Type B pancreatic cell (in vitro differentiated cells): ENCODE data around the gene TTC33. TPM values are rescaled to one million over a fixed set of nuclear protein-coding genes. Genes with fewer than 3 reads are reported as not detected.

Source experiments
- DNase-seq: peaks from one replicate; pipeline ENCODE4 v3.0.0; 2021; ENCODE audit warnings: mixed read lengths; ENCODE audit not compliant: unreplicated experiment; ENCODE audit errors: extremely low spot score
- H3K27ac Mint-ChIP-seq: 2 replicates; pipeline ENCODE4 v1.8.0; 2021; ENCODE audit warnings: mild to moderate bottlenecking, mixed read lengths
- H3K27me3 Mint-ChIP-seq: 2 replicates; pipeline ENCODE4 v1.8.0; 2021; ENCODE audit warnings: mixed read lengths
- H3K36me3 Mint-ChIP-seq: 2 replicates; pipeline ENCODE4 v1.8.0; 2021; ENCODE audit warnings: mixed read lengths
- H3K4me1 Mint-ChIP-seq: one replicate; pipeline ENCODE4 v1.8.0; 2021; ENCODE audit warnings: mixed read lengths; ENCODE audit not compliant: unreplicated experiment
- H3K4me3 Mint-ChIP-seq: 2 replicates; pipeline ENCODE4 v1.8.0; 2021; ENCODE audit warnings: mild to moderate bottlenecking, mixed read lengths
- H3K9me3 Mint-ChIP-seq: 2 replicates; pipeline ENCODE4 v1.8.0; 2021; ENCODE audit warnings: mixed read lengths
- CTCF ChIP-seq: fragments of 200-600 bp; sonication (generic); conservative IDR thresholded peaks from 2 replicates; pipeline ENCODE4 v1.5.0; 2021; ENCODE audit warnings: antibody characterized with exemption, mild to moderate bottlenecking
- total RNA-seq: library from RNA; stranded (reverse); gene quantifications from 2 replicates; pipeline ENCODE4 v1.2.1, GENCODE V29; 2021; ENCODE audit warnings: low replicate concordance

Gene TTC33
- total RNA-seq, 1 donor from 2014 or later, result 15.8 TPM

GRCh38 chr5:40554054-40554453 lies 201.7 kb downstream of the TTC33 start:
- H3K4me1 Mint-ChIP-seq, result peaks cover 6% of the 10 kb centered on the region

GRCh38 chr5:40552981-40553380 lies 202.8 kb downstream of the TTC33 start:
- no peak overlapping the region for H3K27ac Mint-ChIP-seq
- no peaks in the 10 kb centered on the region for H3K27me3 Mint-ChIP-seq

More at GRCh38 chr5:40554054-40554453, 201.7 kb downstream of the TTC33 start:
- Mint-ChIP-seq H3K27me3 (no peaks in the 10 kb centered on the region), H3K27ac (no peak overlapping the region), H3K36me3 (no peaks in the 10 kb centered on the region), H3K4me3 (no peak overlapping the region), H3K9me3 (no peaks in the 10 kb centered on the region)
- TF ChIP-seq CTCF, result no peak
- no peak for DNase-seq

GRCh38 chr5:40551496-40552491 lies 204.0 kb downstream of the TTC33 start:
- DNase-seq, result no peak
- Mint-ChIP-seq H3K27ac (no peak overlapping the region), H3K27me3 (no peaks in the 10 kb centered on the region), H3K4me3 (no peak overlapping the region), H3K9me3 (no peaks in the 10 kb centered on the region), H3K36me3 (no peaks in the 10 kb centered on the region), H3K4me1 (peaks cover 11% of the 10 kb centered on the region)
- no peak for TF ChIP-seq CTCF

More at GRCh38 chr5:40552981-40553380, 202.8 kb downstream of the TTC33 start:
- Mint-ChIP-seq H3K4me3 (no peak overlapping the region), H3K9me3 (no peaks in the 10 kb centered on the region), H3K4me1 (peaks cover 11% of the 10 kb centered on the region), H3K36me3 (no peaks in the 10 kb centered on the region)
- DNase-seq, result no peak
- no peak for TF ChIP-seq CTCF

- Mint-ChIP-seq H3K4me1 (peaks cover 11% of the 10 kb centered on the region), H3K9me3 (no peaks in the 10 kb centered on the region), H3K27ac (no peak overlapping the region)
Observed at GRCh38 chr5:40550481-40550880, 205.3 kb downstream of the TTC33 start.

GRCh38 chr5:40549616-40550015 lies 206.1 kb downstream of the TTC33 start:
- no peak for TF ChIP-seq CTCF
- Mint-ChIP-seq H3K36me3 (no peaks in the 10 kb centered on the region), H3K4me1 (peaks cover 11% of the 10 kb centered on the region), H3K27ac (no peak overlapping the region), H3K9me3 (no peaks in the 10 kb centered on the region), H3K4me3 (no peak overlapping the region), H3K27me3 (no peaks in the 10 kb centered on the region)
- DNase-seq, result no peak

More at GRCh38 chr5:40550481-40550880, 205.3 kb downstream of the TTC33 start:
- no peak overlapping the region for H3K4me3 Mint-ChIP-seq
- H3K36me3 Mint-ChIP-seq, result no peaks in the 10 kb centered on the region
- no peak for TF ChIP-seq CTCF
- DNase-seq, result no peak
- H3K27me3 Mint-ChIP-seq, result no peaks in the 10 kb centered on the region
